PC-3 (cell line): ENCODE measurements around the gene IMPDH1.

Experiments
- EZH2 ChIP-seq: fragments of 300-600 bp; sonication (generic); IDR thresholded peaks from one replicate; pipeline ENCODE4 v1.6.1; 2017; ENCODE audit warnings: antibody characterized with exemption, mild to moderate bottlenecking, low read length; ENCODE audit not compliant: unreplicated experiment
- EZH2phosphoT487 ChIP-seq: fragments of 300-600 bp; sonication (generic); IDR thresholded peaks from 2 replicates; pipeline ENCODE4 v1.6.1; 2018; ENCODE audit warnings: mild to moderate bottlenecking, antibody characterized with exemption, low read length, borderline replicate concordance
- TF ChIP-seq, protein P1 (sequence below): fragments of 300-600 bp; sonication (generic); conservative IDR thresholded peaks from 2 replicates; pipeline ENCODE4 v1.5.1; 2017; ENCODE audit warnings: antibody characterized with exemption, low read depth, mild to moderate bottlenecking, low read length

DNA sequence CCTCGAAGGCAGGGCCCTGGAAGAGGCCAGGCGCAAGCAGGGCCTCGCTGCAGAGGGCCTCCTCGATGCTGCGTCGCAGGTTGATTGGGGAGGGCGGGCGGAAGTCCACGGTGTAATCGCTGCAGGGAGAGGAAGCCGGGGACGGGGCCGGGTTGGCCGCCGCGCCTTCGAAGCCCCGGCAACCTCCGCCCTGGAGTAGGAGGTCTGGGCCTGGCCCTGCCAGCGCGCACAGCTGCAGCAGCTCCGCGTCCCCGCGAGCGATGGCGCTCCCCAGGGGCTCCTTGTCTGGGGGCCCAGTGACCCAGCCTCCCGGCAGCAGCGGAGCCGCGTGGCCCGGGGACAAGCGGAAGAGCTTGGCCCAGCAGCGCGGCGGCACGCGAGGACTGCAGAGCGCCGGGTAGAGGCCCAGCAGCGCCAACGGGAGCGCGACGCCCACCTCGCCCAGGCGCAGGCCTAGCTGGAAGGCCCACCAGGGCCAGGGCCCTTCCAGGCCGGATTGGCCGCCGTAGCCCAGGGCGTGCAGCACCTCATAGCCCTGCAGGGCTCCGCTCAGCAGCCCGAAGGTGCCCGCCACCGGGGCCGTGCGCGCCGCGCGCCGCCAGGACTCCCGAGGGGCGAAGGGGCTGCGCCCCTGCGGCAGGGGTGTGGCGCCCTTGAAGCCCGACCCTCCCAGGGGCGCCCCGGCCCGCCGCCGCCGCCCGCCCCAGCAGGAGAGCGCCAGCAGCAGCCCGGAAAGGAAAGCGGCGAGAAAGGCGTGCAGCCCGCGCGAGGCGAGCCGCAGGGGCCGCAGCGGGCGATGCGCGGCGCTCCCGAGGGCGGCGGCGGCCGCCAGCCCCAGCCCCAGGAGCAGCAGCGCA lies 58.3 kb downstream of the IMPDH1 start:
- TF ChIP-seq, protein P1, sequence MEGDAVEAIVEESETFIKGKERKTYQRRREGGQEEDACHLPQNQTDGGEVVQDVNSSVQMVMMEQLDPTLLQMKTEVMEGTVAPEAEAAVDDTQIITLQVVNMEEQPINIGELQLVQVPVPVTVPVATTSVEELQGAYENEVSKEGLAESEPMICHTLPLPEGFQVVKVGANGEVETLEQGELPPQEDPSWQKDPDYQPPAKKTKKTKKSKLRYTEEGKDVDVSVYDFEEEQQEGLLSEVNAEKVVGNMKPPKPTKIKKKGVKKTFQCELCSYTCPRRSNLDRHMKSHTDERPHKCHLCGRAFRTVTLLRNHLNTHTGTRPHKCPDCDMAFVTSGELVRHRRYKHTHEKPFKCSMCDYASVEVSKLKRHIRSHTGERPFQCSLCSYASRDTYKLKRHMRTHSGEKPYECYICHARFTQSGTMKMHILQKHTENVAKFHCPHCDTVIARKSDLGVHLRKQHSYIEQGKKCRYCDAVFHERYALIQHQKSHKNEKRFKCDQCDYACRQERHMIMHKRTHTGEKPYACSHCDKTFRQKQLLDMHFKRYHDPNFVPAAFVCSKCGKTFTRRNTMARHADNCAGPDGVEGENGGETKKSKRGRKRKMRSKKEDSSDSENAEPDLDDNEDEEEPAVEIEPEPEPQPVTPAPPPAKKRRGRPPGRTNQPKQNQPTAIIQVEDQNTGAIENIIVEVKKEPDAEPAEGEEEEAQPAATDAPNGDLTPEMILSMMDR, result no peak
- TF ChIP-seq EZH2 (no peak), EZH2phosphoT487 (no peak)
